Limb (tissue), 2 donors: Measurements from ENCODE around the gene PARD3.
"Not testable (repeated sequence)": the region's sequence is repeated elsewhere in the genome, so short reads cannot be mapped to it uniquely, and the experiment has no call there.

ENCODE experiments used
- DNase-seq, 2 donors: peaks; one replicate each; pipeline ENCODE4 v3.0.0-alpha.2; 2016; ENCODE audit errors: extremely low spot score in 2 of 2

Gene PARD3

DNA sequence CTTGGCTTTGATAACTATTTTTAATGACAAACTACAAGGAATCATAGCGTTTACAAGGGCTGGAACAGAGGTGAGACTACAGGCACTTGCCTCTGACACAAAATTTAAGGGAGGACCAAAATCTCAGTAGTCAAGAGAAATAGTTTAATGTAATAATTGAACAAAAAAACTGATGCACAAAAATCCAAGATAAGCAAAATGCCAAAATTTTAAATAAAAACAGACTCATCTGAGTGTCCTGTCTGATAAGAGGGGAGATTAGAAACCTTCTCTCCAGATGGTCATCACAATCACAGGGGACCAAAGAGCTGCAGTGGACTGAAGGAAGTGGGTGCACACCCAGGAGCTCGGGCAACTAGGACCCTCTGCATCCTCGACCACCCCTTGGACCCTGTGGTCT lies 70.5 kb downstream of the PARD3 start:
- DNase-seq = no peak

DNA sequence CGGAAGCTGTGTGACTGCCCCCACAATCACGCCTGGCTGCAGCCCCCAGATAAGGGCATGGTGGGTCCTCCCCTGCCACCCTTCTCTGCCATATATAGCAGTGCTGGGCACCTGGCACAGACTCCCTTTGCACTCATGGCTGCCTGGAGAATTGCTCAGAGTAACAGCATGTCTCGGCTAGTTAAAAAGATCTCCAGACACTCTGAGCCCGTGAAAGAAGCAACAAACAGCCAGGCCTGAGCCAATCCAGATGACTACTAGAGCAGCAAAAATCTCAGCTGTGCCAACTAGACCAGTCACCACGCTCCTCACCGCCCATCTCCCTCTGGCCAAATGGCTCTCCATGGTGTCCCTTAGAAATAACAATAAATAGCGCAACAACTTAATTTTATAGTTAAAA lies 71.3 kb downstream of the PARD3 start:
- DNase-seq = peak; percentile 25 to 33

DNA sequence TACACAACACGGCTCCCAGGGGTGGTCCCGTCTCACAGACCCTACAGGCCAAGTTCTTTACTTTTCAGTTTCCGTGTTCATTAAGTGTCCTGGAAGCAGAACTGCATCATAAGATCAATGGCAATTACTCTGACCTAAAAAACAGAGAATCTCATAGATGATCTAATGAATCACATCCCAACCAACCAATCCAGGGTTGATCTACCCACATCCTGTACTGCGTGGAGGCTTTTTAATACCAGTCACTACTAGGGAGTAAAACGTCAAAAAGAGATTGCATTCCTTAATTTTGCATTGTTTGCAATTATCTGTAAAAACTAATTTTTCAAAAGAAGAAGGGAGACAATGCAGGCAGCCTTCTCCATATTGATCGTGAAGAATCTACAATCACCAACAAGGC lies 72.6 kb downstream of the PARD3 start:
- no peak for DNase-seq

DNA sequence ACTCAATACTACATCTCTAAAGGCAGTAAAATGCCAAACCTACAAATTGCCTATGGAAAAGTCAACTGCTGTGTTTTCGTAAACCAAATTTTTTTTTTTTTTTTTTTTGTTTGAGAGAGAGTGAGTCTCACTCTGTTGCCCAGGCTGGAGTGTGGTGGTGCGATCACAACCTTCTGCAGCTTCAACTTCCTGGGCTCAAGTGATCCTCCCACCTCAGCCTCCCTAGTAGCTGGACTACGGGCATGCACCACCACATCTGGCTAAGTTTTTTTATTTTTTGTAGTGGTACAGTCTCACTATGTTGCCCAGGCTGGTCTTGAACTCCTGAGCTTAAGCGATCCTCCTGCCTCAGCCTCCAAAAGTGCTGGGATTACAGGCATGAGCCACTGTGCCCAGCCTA lies 74.0 kb downstream of the PARD3 start:
- DNase-seq = not testable (repeated sequence)

DNA sequence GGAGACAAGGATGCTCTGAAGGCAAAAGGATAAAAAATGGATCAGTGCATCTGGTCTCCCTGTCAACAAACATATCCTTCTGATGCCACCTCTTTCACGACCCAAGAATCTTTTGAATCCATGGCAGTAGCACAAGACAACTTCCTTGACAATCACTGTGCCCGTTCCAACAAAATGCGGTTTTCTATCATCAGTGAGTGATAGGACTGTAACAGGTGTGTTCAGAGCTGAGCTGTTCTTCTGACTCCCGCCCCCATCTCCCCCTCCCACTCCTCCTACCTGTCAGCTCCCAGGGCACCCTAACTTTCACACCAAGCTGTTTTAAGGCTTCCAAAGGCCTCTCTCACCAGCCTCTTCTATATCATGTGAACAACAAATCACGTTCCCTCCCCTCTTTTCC lies 74.8 kb downstream of the PARD3 start:
- no peak for DNase-seq

DNA sequence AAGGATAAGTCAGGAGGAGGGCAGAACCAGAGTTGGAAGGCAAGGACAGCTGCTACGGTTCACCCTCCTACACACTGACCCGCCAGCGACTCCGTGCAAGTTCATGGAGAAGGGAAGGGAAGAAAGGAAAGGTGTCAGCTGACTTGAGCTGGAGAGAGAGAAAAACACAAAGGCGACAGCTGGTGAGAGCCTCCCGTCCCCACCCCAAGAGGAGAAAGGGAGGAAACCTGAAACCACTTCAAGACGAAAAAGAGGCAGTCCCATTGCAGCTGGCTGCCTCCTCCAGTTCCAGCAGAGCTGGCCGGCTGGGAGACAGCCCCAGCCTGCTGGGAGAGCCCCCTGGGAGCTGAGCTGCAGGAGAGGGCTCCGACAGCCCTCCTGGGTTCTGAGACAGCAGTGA lies 75.2 kb downstream of the PARD3 start:
- peak; percentile 69 to 84 for DNase-seq

DNA sequence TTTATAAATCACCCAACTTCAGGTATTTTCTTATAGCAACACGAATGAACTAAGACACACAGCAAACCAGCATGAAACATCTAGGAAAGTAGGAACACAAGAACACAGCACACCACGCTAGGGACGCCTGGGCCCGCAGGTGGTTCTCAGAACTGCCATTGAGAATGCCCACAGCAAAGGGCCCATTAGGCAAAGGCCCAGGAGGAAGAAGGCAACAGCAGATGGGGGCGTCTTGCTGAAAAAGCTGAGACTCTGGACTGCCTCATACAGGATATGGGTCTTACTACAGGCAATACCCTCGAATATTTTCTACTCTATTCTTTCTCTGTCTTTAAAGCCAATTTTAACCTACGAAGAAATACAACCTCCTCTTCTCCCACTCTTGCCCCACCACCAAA lies 77.3 kb downstream of the PARD3 start:
- peak in 1 of 2 donors; percentile 16 for DNase-seq

DNA sequence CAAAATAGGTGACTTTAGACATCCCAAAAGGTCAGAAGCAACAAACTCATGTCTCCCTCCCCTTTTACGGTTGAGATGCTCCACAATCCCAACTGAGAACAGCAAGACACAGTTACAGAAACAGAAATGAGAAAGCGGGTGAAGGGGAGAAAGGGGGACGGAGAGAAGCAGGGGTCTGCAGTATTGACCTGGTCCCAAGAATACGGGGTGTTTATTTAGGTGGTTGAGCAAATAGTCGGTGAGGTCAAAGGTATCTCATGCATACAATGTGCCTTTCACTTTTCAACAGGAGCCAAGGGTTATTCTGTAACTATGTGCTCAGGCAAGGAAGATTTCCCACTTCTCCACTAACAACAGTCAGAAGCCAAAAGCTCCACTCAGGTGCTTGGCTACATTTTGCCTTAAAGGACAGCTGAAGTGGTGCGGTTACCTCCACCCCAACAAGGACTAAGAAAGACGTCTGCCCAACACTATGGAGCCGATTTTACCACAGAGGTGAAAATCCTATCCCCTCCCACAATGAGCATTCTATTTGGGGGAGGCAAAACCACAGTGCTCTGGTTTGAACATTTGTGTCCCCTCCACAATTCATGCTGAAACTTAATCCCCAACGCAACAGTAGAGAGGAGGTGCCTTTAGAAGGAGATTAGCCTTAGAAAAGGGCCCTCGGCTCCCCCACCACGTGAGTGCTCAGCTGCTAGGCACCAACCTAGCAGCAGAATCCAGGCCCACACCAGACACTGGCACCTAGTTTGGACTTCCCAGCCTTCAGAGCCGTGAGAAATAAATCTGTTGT lies 77.9 kb downstream of the PARD3 start:
- DNase-seq = peak in 1 of 2 donors; percentile 22

DNA sequence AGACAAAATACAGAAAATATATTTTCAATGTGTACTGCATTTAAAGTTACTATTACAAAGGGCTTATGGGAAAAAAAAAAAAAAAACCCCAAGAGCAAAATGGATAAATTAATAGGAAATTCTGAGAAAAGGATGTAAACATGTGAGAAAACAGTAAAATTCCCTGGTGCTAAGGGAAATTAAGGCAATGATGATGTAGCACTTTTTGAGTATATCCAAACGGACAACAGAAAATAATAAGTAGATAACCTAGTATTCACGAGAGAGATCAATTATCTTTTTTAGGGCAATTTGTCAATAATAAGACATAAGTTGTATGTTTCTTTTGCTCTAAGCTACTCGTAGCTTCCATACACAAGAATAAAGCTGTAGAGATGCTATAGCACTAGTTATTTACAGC lies 80.2 kb downstream of the PARD3 start:
- no peak for DNase-seq

DNA sequence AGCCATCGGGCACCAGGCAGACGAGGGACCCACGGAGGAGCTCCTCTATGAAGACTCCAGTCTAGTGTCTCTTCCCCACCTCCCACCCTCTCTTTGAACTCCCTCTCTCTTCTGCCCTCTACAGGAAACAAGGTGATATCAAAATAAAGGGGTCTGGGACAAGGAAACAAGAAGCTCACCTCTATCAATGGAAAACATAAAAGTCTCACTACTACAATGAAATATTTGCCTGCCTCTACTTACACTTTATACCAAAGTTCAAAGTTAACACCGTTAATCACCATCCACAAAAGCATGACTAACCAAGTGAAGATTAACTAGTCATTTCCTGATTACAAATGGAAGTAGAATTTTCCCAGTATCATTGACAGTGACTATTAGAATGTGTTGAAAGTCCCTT lies 82.2 kb downstream of the PARD3 start:
- peak in 1 of 2 donors; percentile 6 for DNase-seq

DNA sequence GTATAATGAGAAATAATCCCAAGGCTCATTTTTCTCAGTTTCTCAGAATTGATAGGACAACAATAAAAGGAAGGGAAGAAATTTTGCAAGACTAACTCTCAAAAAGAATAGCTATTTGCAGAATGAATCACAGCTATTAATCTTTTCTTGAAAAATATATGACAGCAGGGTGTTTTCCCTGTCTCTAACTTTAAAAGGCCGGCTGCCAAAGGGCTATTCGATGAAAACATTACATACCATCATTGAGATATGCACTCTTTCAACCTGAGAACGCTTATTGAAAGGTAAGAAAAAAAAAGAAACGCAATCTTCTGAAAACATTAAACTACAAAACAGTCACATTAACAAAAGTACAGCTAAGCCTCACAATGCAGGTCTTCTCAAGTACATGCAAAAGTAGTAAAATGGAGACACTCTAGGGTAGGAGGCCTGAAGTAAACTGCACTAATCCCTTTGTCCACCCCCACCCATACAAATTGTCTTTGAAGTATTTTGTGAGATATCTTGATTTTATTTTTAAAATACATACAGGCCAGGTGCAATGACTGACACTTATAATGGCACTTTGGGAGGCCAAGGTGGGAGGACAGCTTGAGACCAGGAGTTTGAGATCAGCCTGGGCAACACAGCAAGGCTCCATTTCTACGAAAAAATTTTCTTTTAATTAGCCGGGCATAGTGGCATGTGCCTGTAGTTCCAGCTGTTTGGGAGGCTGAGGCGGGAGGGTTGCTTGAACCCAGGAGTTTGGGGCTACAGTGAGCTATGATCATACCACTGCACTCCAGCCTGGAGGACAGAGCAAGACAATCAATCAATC lies 83.0 kb downstream of the PARD3 start:
- DNase-seq = no peak

DNA sequence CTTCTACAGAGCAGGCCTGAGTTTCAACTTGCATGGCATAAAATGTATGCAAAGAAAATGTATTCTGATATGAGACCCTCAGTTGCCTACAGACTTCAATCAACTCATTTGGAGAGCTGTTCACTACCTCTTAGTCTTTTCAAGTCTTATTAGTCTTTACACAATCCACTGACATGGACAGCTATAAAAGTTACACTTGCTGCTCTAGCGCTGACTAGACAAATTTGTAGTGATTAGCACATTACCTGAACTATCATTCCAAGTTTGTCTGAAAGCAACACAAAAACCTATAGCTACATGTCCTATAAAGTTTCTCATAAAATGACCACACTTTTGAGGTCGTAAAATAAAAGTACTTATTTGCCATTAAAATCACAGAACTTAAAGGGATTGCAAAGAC lies 83.9 kb downstream of the PARD3 start:
- DNase-seq = no peak

DNA sequence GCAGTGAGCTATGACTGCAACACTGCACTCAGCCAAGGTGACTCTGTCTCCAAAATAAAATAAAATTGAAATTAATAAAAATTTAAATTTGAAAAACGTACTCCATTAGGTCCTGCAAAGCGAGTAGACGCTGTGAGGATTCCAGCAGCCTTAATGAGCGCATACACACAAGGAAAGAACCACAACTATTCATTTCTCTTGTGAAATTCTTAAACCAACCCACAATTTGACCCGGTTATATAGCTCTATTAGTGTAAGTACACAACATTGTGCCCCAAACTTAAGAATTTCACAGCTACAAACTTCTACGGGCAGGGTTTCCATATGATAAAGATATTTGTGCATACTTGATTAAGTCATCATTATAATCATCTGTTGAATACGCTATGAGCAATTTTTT lies 84.4 kb downstream of the PARD3 start:
- DNase-seq = no peak

DNA sequence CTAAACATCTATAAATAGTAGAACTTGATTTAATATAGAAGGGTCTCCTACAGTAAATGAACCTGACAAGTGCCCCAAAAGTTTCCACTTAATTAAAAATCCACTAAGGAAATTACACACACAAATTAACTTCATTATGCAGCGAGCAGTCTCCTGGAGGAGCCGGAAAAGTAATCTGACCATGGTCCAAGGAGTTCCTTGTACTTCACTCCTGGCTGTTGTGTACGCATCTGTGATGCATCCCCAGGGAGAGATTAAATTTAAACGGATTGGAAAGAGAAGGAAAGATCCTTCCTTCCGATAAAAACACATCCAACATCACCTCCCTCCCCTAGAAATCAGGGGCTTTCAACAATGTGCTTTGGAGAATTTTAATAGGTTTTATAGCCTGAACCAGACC lies 85.5 kb downstream of the PARD3 start:
- peak in 1 of 2 donors; percentile 19 for DNase-seq

DNA sequence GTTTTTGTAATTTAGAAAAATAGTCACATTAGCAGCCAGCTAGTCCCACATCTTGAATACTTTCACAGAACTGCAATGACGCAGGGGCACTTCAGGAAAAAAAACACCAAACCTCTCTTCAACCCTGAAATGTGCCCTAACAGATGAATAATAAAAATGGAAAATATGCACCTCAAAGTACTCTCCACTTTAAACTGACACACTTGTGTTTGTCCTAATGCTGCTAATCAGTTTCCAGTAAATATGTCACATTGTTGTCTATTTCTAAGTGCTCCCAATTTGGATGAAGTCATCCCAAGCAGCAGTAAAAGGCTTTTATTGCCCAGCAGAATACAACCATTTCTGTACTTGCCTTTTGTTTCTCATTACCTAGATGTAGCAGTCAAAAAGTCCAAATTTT lies 86.7 kb downstream of the PARD3 start:
- no peak for DNase-seq

DNA sequence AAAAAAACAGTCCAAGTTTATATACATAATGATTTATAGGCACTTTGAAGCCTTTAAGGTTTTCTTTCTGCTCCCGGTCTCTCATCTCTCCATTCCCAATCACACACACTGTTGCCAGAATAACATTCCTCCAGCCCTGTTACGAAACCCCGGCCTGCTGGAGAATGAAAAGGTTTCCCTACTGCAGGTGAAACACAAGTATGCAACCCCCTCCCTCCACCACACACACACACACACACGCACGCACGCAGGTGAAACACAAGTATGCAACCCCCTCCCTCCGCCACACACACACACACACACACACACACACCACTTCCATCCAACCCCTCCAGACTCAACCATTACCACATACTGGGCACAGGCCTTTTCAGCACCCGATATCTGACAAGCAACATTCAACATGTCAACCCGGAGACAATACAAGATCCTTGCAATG lies 87.5 kb downstream of the PARD3 start:
- DNase-seq = no peak

DNA sequence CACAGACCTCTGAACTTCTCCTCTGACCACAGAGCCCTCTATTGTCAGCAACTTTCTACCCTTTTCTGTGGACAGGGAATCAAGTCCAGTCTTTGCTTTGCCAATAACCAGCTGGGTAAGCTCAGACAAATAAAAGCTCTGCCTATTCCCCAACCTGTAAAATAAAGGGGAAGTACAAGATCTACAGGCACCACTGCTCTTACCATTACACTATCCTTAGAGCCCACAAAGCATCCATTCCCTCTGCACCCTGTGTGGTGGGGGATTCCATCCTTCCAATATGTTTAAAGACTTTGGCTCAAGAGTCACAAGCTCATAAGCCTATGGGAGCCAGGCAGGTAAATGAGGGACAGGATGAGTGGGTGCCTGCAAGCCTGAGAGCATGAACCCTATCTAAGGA lies 88.2 kb downstream of the PARD3 start:
- DNase-seq = no peak

DNA sequence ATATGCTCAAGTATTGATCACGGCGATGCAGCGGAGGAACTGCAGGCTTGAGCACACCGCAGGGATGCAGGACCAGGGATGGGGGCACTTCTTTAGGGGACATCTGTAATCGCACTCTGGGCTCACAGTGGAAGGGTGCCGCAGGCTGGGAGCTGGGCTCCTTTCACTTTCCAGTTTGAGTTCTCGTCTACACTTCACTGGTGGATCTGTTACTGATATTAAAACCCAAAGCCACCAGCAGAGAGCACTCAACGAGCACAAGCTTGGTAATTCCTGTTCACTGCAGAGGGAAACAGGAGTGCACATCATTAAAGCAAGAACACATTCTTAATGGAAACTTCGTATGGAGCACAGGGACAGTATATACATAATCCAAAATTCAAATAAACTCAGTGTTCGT lies 91.3 kb downstream of the PARD3 start:
- peak; percentile 43 to 79 for DNase-seq

DNA sequence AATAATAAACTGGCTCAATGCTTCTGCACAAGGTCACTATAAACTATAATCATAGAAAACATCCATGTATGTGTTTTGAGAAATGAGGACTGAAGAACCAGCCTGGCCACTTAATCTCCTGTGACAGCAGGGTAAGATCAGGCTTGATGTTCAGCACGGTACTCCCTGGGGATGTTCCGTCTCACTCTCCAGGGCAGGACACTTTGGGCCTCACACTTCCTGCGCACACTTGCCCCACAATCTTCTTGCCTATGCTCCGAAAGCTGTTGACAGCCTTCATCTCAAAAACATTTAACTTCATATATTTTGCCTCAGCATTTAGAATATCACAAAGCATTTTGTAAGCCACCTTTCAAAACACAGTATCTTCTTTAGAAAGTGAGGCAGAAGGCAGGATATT lies 92.7 kb downstream of the PARD3 start:
- DNase-seq = no peak

DNA sequence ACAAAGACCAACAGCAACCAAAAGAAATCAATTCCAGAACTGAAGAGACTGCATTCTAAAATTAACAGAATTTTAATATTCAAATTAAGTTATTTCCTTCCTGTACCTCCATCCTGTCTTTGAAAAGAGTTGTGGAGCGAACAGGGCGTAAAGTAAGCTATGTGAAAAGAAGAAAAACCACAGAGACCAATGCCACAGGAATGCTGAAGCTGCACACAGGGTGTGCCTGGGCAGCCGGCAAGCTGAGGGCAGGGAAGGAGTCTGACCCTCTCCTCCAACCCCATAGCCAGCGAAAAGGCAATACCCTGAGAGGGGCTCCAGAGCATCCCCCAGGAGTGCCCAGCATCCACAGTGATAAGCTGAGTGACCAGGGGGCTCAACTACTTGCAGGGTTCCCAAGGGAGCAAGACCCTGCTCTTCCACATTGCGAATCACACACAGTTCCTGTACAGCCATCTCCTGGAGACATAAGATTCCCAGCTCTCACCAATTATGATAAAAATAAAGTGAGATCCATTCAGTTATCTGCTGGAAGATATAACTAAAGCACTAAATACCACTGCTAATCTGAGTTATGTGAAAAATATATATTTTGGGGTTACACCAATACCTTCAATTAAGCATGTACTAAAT lies 93.8 kb downstream of the PARD3 start:
- no peak for DNase-seq

DNA sequence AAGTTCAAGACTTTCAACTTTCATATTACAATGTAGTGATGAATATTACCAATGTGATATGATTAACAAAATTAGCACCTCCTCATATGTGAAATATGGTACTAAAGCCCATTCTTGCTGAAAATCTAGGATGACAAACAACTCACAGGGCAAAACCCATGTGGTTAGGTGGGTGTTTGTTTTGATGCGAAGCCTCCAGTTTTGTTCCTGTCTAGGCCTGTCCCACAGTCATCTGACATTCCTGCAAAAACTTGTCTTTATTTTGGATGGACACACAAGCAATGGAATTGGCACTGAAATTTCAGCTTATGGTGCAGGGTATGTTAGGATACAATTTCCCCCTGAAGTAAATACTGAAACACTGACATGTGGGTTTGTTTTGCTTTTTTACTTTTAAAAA lies 95.3 kb downstream of the PARD3 start:
- DNase-seq = no peak

DNA sequence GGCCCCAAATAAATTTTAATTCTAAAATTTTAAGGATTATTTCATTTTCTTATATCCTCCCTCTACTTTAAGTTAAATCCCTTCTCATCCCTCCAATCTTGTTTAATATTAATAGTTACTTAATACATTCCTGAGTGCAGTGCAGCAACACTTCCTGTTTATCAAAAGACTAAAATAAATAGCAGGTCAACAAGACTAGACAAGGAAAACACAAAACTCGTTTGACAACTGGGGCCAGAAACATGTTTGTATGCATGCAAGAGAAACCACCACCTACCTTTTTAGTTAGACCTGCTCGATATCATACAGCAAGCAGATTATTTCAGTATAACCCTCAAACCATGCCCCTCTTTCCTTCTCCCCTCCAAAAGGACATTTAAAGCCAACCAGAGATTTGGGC lies 95.8 kb downstream of the PARD3 start:
- DNase-seq = no peak
